ENCODE measurements around the gene SLC11A1.

Gene SLC11A1

GRCh38 chr2:218345491-218346236 is 36.4 kb upstream of the SLC11A1 start:
- H3K4me3 ChIP-seq (ENCODE audit: low read depth, low read length) = no peak overlapping the region
- H3K36me3 ChIP-seq (replicated peaks) = no peaks in the 10 kb centered on the region
- no peak for TF ChIP-seq CTCF (IDR thresholded peaks at IDR 0.05; ENCODE audit: low read depth, low read length, missing control alignments)
- no peak overlapping the region for H3K27ac ChIP-seq
- H3K27me3 ChIP-seq (replicated peaks) = no peaks in the 10 kb centered on the region
- in situ Hi-C loops (cut with HindIII; ENCODE audit: low pct_ligation_motif_present, low sequenced_read_pairs) = no loop called here
- no peak for DNase-seq

GRCh38 chr2:218347172-218347571 is 34.9 kb upstream of the SLC11A1 start:
- no peak overlapping the region for H3K4me3 ChIP-seq (ENCODE audit: low read depth, low read length)
- no peak for DNase-seq
- TF ChIP-seq CTCF (IDR thresholded peaks at IDR 0.05; ENCODE audit: low read depth, low read length, missing control alignments) = no peak
- H3K27ac ChIP-seq = no peak overlapping the region
- no peaks in the 10 kb centered on the region for H3K36me3 ChIP-seq (replicated peaks)
- H3K27me3 ChIP-seq (replicated peaks) = no peaks in the 10 kb centered on the region
- in situ Hi-C loops (cut with HindIII; ENCODE audit: low pct_ligation_motif_present, low sequenced_read_pairs) = no loop called here

- no peak for DNase-seq
- Histone ChIP-seq H3K27ac (no peak overlapping the region), H3K36me3 (replicated peaks) (no peaks in the 10 kb centered on the region), H3K4me3 (ENCODE audit: low read depth, low read length) (no peak overlapping the region), H3K27me3 (replicated peaks) (no peaks in the 10 kb centered on the region)
- in situ Hi-C loops (cut with HindIII; ENCODE audit: low pct_ligation_motif_present, low sequenced_read_pairs) = no loop called here
- TF ChIP-seq CTCF (IDR thresholded peaks at IDR 0.05; ENCODE audit: low read depth, low read length, missing control alignments) = no peak
These were observed 28.0 kb upstream of the SLC11A1 start for GRCh38 chr2:218354045-218354444.

- no peak for DNase-seq
- H3K4me3 ChIP-seq (ENCODE audit: low read depth, low read length) = no peak overlapping the region
- H3K27ac ChIP-seq = no peak overlapping the region
- H3K27me3 ChIP-seq (replicated peaks) = no peaks in the 10 kb centered on the region
- in situ Hi-C loops (cut with HindIII; ENCODE audit: low pct_ligation_motif_present, low sequenced_read_pairs) = no loop called here
- no peak for TF ChIP-seq CTCF (IDR thresholded peaks at IDR 0.05; ENCODE audit: low read depth, low read length, missing control alignments)
- no peaks in the 10 kb centered on the region for H3K36me3 ChIP-seq (replicated peaks)
These were observed 27.1 kb upstream of the SLC11A1 start for GRCh38 chr2:218354850-218355443.

- DNase-seq = no peak
- H3K27ac ChIP-seq = no peak overlapping the region
- no peak overlapping the region for H3K4me3 ChIP-seq (ENCODE audit: low read depth, low read length)
- no peak for TF ChIP-seq CTCF (IDR thresholded peaks at IDR 0.05; ENCODE audit: low read depth, low read length, missing control alignments)
- no peaks in the 10 kb centered on the region for H3K27me3 ChIP-seq (replicated peaks)
- in situ Hi-C loops (cut with HindIII; ENCODE audit: low pct_ligation_motif_present, low sequenced_read_pairs) = no loop called here
- no peaks in the 10 kb centered on the region for H3K36me3 ChIP-seq (replicated peaks)
These were observed 24.6 kb upstream of the SLC11A1 start for GRCh38 chr2:218357236-218358177.

Measured in brain microvascular endothelial cell (primary cell).